ENCODE results near the gene S1PR2.

The S1PR2 gene

GRCh38 chr19:10193790-10194499, 37.2 kb downstream of the S1PR2 start:
- TF ChIP-seq CTCF (IDR thresholded peaks at IDR 0.05; ENCODE audit: borderline replicate concordance, control extremely low read depth, extremely low read depth, insufficient read depth, missing control alignments): no peak
- no peak for DNase-seq (ENCODE audit: low spot score)
- in situ Hi-C loops (cut with MboI; ENCODE audit: low sequenced_read_pairs, unreplicated experiment): no loop called here

- in situ Hi-C loops (cut with MboI; ENCODE audit: low sequenced_read_pairs, unreplicated experiment): no loop called here
- DNase-seq (ENCODE audit: low spot score): no peak
- no peak for TF ChIP-seq CTCF (IDR thresholded peaks at IDR 0.05; ENCODE audit: borderline replicate concordance, control extremely low read depth, extremely low read depth, insufficient read depth, missing control alignments)
These were observed 38.2 kb downstream of the S1PR2 start for GRCh38 chr19:10192922-10193321.

GRCh38 chr19:10191347-10191746, 39.8 kb downstream of the S1PR2 start:
- no peak for TF ChIP-seq CTCF (IDR thresholded peaks at IDR 0.05; ENCODE audit: borderline replicate concordance, control extremely low read depth, extremely low read depth, insufficient read depth, missing control alignments)

GRCh38 chr19:10190026-10190425, 41.1 kb downstream of the S1PR2 start:
- DNase-seq (ENCODE audit: low spot score): no peak
- in situ Hi-C loops (cut with MboI; ENCODE audit: low sequenced_read_pairs, unreplicated experiment): no loop called here
- no peak for TF ChIP-seq CTCF (IDR thresholded peaks at IDR 0.05; ENCODE audit: borderline replicate concordance, control extremely low read depth, extremely low read depth, insufficient read depth, missing control alignments)

More at GRCh38 chr19:10191347-10191746, 39.8 kb downstream of the S1PR2 start:
- in situ Hi-C loops (cut with MboI; ENCODE audit: low sequenced_read_pairs, unreplicated experiment): no loop called here
- no peak for DNase-seq (ENCODE audit: low spot score)

GRCh38 chr19:10189616-10190015, 41.5 kb downstream of the S1PR2 start:
- no peak for TF ChIP-seq CTCF (IDR thresholded peaks at IDR 0.05; ENCODE audit: borderline replicate concordance, control extremely low read depth, extremely low read depth, insufficient read depth, missing control alignments)
- DNase-seq (ENCODE audit: low spot score): no peak
- in situ Hi-C loops (cut with MboI; ENCODE audit: low sequenced_read_pairs, unreplicated experiment): no loop called here

GRCh38 chr19:10187315-10187714, 43.8 kb downstream of the S1PR2 start:
- TF ChIP-seq CTCF (IDR thresholded peaks at IDR 0.05; ENCODE audit: borderline replicate concordance, control extremely low read depth, extremely low read depth, insufficient read depth, missing control alignments): no peak
- in situ Hi-C loops (cut with MboI; ENCODE audit: low sequenced_read_pairs, unreplicated experiment): no loop called here
- DNase-seq (ENCODE audit: low spot score): no peak

Measured in GM13976 (cell line).